Stomach (tissue), 4 donors: ENCODE data around the gene RANBP1.

Experiments used
- EP300 ChIP-seq: sonication (generic); formaldehyde crosslinking; IDR thresholded peaks from one replicate; pipeline ENCODE4 v1.6.1; 2017; ENCODE audit warnings: antibody characterized with exemption
- POLR2A ChIP-seq, 4 donors: fragments of 450-650 bp; IDR thresholded peaks; one replicate each; pipeline ENCODE4 v1.6.1; 2016; ENCODE audit warnings: antibody characterized with exemption in 4 of 4, control low read depth in 2 of 4, mild to moderate bottlenecking in 1 of 4, moderate library complexity in 1 of 4
- TF ChIP-seq, protein P1 (sequence below), 7 experiments: fragments of 450-650 bp in 4 of 7; fragments of 200-600 bp in 3 of 7; sonication (generic) in 3 of 7; IDR thresholded peaks; one replicate each; pipeline ENCODE4 v1.5.1; 2016 to 2019; ENCODE audit warnings: antibody characterized with exemption in 7 of 7, control low read depth in 2 of 7, mild to moderate bottlenecking in 1 of 7

DNA sequence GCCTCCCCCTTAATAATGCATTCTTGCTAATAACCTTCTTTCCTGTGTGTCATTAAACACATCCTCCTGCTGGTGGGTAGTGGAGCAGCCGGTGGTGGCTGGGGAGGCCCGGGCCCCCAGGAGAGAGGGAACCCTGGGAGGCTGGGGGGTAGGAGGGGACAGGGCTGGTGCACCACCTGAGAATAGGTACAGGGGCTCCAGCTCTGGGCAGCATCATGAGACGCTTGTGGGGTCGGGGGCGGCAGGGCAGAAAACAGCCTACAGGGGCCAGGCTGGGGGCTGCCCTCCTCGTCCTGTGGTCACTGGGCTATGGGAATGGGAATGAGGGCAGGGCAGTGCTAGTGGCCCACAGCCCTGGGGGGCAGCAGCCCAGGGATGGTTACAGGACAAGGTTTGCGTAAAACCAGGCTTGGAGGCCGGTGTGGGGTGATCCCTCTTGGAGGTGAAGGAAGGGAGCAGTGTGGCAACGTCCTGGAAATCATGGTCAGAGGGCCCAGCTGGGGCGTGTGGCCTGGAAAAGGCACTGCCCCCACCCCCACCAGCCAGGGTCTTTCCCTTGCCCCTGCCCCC is 53.4 kb downstream of the RANBP1 start:
- TF ChIP-seq, protein P1, sequence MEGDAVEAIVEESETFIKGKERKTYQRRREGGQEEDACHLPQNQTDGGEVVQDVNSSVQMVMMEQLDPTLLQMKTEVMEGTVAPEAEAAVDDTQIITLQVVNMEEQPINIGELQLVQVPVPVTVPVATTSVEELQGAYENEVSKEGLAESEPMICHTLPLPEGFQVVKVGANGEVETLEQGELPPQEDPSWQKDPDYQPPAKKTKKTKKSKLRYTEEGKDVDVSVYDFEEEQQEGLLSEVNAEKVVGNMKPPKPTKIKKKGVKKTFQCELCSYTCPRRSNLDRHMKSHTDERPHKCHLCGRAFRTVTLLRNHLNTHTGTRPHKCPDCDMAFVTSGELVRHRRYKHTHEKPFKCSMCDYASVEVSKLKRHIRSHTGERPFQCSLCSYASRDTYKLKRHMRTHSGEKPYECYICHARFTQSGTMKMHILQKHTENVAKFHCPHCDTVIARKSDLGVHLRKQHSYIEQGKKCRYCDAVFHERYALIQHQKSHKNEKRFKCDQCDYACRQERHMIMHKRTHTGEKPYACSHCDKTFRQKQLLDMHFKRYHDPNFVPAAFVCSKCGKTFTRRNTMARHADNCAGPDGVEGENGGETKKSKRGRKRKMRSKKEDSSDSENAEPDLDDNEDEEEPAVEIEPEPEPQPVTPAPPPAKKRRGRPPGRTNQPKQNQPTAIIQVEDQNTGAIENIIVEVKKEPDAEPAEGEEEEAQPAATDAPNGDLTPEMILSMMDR (IDR thresholded peaks at IDR 0.05) = no peak
- TF ChIP-seq EP300 = no peak
- no peak for TF ChIP-seq POLR2A (IDR thresholded peaks at IDR 0.05)
